K562 (cell line): ENCODE measurements around the gene TPX2. TPM values are rescaled to one million over a fixed set of nuclear protein-coding genes. Genes with fewer than 3 reads are reported as not detected.

Experiments used
- ATF1 ChIP-seq, 2 experiments: fragments of 450-650 bp in 1 of 2; IDR thresholded peaks; 2 replicates each; pipeline ENCODE4 v1.6.1; 2016; ENCODE audit warnings: missing compliant biosample characterization in 1 of 2, missing genetic modification characterization in 1 of 2
- CBFA2T2 ChIP-seq: fragments of 450-650 bp; conservative IDR thresholded peaks from 2 replicates; pipeline ENCODE4 v1.6.1; 2017; ENCODE audit warnings: mild to moderate bottlenecking
- EP300 ChIP-seq: IDR thresholded peaks from 2 replicates; pipeline ENCODE4 v1.6.1; 2012; ENCODE audit warnings: low read length, improper control_type of control experiment
- EWSR1 ChIP-seq: fragments of 450-650 bp; IDR thresholded peaks from 2 replicates; pipeline ENCODE4 v1.6.1; 2018; ENCODE audit warnings: borderline replicate concordance, mild to moderate bottlenecking, low read depth, moderate library complexity; ENCODE audit not compliant: partially characterized antibody
- MBD1 ChIP-seq: fragments of 250-450 bp; sonication (Bioruptor Pico); IDR thresholded peaks from 2 replicates; pipeline ENCODE4 v1.8.0; 2022; ENCODE audit warnings: inconsistent platforms
- PHF21A ChIP-seq: fragments of 450-650 bp; IDR thresholded peaks from 2 replicates; pipeline ENCODE4 v1.6.1; 2017; ENCODE audit warnings: low read depth, borderline replicate concordance
- TFAP4 ChIP-seq: sonication (generic); formaldehyde crosslinking; IDR thresholded peaks from 2 replicates; pipeline ENCODE4 v1.8.0; 2022; ENCODE audit warnings: missing genetic modification reagents, mild to moderate bottlenecking, moderate library complexity, borderline replicate concordance
- ZBTB2 ChIP-seq: fragments of 450-650 bp; IDR thresholded peaks from 2 replicates; pipeline ENCODE4 v1.6.1; 2016; ENCODE audit warnings: antibody characterized with exemption
- ZNF134 ChIP-seq: fragments of 250-450 bp; sonication (Bioruptor Pico); conservative IDR thresholded peaks from 2 replicates; pipeline ENCODE4 v1.4.0; 2020
- ZNF592 ChIP-seq: fragments of 450-650 bp; IDR thresholded peaks from 2 replicates; pipeline ENCODE4 v1.6.1; 2017; ENCODE audit warnings: antibody characterized with exemption, mild to moderate bottlenecking
- polyA plus RNA-seq, 8 experiments: library from polyadenylated mRNA; depleted of rRNA in 4 of 8; stranded (reverse) in 5 of 8; unstranded in 3 of 8; fragments of >200 nt; fragmentation: Nextera tagmentation in 2 of 8; fragmentation: Illumina TruSeq in 1 of 8; extraction: Ambion mirVana in 2 of 8; extraction: Trizol in 1 of 8; gene quantifications; 2 replicates each; pipeline versions ENCODE4 v1.2.1 to v1.2.3, GENCODE V29; 2011 to 2014; ENCODE audit warnings: inconsistent platforms in 1 of 8, missing spikeins in 1 of 8
- total RNA-seq, 7 experiments: library from RNA; depleted of rRNA in 6 of 7; stranded (reverse); fragments of >200 nt in 6 of 7; fragmentation: Illumina TruSeq in 2 of 7; extraction: Trizol in 2 of 7; gene quantifications; 2 replicates each; pipeline versions ENCODE4 v1.2.1 to v1.2.3, GENCODE V29; 2011 to 2021; ENCODE audit warnings: low replicate concordance in 1 of 7
- TF ChIP-seq, protein P1 (sequence below): fragments of 200-800 bp; sonication (Bioruptor generic); IDR thresholded peaks from 2 replicates; pipeline ENCODE4 v1.6.1; 2017; ENCODE audit warnings: missing genetic modification characterization, missing compliant biosample characterization

The TPX2 gene
- total and polyA plus RNA-seq, 9 of the 15 experiments (the other 6 are each of a cell fraction or from before 2014, with no cell fraction given): 48.0 to 241 (median 133) TPM

GRCh38 chr20:31693987-31694661 is 45.0 kb upstream of the TPX2 start (continued):
- 0 out of 2 replicates have a peak, but pooled peaks have one; percentile 16 for TF ChIP-seq ZBTB2
- 0 out of 2 replicates have a peak, but pooled peaks have one; percentile 22 for TF ChIP-seq ZNF134 (CRISPR knock-in tag)
- TF ChIP-seq EP300: peak; percentile 42; the same call in 1 of the 2 replicates
- TF ChIP-seq, protein P1, sequence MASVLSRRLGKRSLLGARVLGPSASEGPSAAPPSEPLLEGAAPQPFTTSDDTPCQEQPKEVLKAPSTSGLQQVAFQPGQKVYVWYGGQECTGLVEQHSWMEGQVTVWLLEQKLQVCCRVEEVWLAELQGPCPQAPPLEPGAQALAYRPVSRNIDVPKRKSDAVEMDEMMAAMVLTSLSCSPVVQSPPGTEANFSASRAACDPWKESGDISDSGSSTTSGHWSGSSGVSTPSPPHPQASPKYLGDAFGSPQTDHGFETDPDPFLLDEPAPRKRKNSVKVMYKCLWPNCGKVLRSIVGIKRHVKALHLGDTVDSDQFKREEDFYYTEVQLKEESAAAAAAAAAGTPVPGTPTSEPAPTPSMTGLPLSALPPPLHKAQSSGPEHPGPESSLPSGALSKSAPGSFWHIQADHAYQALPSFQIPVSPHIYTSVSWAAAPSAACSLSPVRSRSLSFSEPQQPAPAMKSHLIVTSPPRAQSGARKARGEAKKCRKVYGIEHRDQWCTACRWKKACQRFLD (CRISPR knock-in tag): peak; percentile 24; the same call in 1 of the 2 replicates
- TF ChIP-seq MBD1 (CRISPR knock-in tag): no peak
- TF ChIP-seq TFAP4 (CRISPR knock-in tag): peak; percentile 63
- no peak for TF ChIP-seq PHF21A
- TF ChIP-seq EWSR1: no peak
- peak; percentile 11; the same call in 1 of the 2 replicates for TF ChIP-seq ZNF592
- TF ChIP-seq ATF1 (CRISPR knock-in tag; IDR thresholded peaks at IDR 0.05): no peak
- no peak for TF ChIP-seq ATF1 (tag; IDR thresholded peaks at IDR 0.05)
- peak; percentile 32 for TF ChIP-seq CBFA2T2
